HG02973 (cell line): ENCODE results near the gene NDUFS6.
"Not testable (repeated sequence)": the region's sequence is repeated elsewhere in the genome, so short reads cannot be mapped to it uniquely, and the experiment has no call there.

Experiments used
- ATAC-seq: cut with Tn5 transposase; IDR thresholded peaks from one replicate; pipeline ENCODE4 v1.9.1; 2021; ENCODE audit warnings: moderate library complexity; ENCODE audit not compliant: unreplicated experiment

The NDUFS6 gene

DNA sequence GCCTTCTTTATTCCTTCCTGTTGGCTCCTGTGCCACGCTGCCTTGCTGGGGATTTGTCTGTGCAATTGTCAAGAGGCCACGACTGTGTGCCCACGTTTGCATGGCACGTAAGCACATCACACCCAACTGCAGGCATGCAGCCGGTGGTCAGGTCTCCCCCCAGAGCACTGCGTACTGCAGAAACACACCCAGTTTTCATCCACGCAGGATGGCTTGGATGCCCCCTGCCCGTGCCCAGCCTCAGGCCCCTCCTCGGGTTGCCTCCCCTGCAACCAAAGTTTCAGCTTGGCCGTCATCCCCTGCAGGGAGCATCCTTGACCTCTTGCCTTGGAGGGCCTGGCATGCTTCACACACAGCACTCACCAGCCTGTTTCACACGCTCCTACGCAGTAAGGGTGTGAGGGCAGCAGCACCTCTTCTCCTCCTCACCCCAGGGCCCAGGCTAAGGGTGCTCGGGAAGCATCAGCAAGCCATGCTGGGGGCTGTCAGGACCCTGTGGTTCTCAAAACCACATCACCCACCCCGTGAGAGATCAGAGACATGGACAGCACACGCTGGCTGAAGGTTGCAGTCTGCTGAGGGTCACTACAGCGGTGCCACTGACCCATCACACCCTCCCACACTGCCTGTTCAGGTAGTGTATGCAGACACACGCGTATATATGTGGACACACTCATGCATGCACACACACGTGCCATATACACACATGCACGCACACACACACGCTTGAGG, 4.7 kb upstream of the NDUFS6 start:
- ATAC-seq: no peak

DNA sequence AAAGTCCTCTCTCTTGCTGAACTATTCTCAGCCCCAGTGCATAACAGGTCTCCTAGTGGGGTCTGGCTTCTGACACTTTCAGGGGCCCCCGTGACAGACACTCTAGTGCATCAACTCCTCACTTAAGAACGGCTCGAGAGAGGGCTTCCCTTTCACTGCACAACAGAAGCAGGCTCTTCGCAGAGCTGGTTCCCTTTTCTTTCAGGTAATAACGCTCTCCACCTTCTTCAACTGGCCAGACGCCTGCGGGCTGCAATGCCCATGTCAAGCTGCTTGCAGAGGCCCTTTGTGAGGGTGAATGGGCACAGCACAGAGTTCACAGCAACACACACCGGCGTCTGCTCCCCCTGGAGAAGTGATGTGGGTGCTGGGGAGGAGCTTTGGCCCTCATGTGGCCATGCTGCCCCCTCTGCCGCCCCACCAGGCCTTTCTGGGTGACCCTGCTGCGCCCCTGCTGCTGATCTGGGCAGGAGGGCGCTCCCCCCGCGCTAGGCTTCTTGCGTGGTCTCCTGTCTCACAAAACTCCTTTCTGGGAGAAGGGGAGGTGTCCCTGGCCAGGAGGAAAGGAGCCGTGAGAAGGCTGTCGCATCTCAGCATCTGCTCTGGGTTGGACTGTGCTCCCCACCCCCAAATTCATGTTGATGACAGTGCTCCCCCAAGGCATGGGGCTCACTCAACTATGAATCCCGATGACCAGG, 4.0 kb upstream of the NDUFS6 start:
- ATAC-seq: no peak

GRCh38 chr5:1797855-1798254, 3.4 kb upstream of the NDUFS6 start:
- ATAC-seq: no peak

- not testable (repeated sequence) for ATAC-seq
These were observed 2.6 kb upstream of the NDUFS6 start for GRCh38 chr5:1798589-1798988.

DNA sequence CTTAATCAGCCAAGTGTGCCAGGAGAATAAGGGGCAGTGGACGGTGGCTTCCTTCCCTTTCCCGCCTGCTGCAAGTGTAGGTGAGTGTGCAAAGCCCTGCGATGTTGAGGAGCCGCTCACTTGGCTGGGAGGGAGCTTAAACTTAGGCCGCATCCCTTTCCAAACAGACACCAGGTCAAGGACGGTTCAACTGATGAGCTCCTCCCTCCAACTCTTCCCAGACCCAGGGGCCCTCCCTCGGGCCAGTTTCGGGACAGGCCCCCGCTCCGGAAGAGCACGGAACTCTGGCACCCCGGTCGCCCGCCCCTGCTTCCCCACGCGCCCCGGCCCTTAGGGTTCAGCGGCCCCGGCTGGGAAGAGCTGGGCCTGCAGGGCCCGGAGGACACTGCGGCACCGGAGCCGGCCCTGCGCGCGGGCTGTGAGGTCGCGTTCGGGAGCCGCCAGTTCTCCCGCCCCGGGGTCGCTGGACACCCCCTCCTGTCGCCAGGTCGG, 2.1 kb upstream of the NDUFS6 start:
- ATAC-seq: peak; percentile 16

- peak; percentile 31 for ATAC-seq
These were observed 1.4 kb upstream of the NDUFS6 start, which contains the start of gene MRPL36 for GRCh38 chr5:1799602-1800471. MRPL36 (minus strand) TSS chr5:1799837; CDS start chr5:1798935, 902 bp downstream.

DNA sequence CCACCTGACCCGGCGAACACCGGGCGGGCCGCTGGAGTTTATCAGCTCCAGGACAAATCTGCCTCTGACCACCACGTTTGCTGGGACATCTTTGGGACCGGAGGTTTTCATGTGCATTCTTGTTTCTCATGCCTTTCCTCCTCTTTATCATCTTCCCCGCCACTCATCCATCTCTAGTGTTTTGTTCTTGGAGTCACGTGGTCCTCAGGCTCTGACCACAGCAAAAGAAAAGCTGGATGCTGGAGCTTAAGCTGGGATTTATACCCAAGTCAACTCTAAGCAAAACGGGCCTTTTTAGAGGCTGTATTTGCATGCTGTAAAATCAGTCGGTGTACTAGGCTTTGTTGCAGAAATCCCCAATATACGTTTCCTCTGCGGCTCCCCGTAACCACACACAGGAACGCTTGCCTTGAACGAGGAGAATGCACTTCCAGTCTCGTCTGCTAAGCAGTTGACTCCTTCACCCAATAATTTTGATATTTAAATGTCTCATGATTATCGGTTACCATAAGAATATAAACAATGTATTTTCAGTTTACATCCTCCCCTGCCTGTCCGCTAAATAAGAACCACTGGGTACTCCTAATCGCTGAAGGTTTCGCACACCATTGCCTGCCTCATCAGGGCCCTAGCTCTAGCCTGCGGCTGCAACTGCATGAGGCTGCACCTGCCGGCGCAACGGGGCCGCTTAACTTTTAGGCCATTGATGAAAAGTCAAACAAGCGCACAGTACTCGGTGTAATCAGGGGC, 560 bp upstream of the NDUFS6 start:
- peak; percentile 38 for ATAC-seq

- no peak for ATAC-seq
These were observed 724 bp downstream of the NDUFS6 start for GRCh38 chr5:1801967-1802295.

GRCh38 chr5:1803192-1803591, 2.0 kb downstream of the NDUFS6 start:
- no peak for ATAC-seq

DNA sequence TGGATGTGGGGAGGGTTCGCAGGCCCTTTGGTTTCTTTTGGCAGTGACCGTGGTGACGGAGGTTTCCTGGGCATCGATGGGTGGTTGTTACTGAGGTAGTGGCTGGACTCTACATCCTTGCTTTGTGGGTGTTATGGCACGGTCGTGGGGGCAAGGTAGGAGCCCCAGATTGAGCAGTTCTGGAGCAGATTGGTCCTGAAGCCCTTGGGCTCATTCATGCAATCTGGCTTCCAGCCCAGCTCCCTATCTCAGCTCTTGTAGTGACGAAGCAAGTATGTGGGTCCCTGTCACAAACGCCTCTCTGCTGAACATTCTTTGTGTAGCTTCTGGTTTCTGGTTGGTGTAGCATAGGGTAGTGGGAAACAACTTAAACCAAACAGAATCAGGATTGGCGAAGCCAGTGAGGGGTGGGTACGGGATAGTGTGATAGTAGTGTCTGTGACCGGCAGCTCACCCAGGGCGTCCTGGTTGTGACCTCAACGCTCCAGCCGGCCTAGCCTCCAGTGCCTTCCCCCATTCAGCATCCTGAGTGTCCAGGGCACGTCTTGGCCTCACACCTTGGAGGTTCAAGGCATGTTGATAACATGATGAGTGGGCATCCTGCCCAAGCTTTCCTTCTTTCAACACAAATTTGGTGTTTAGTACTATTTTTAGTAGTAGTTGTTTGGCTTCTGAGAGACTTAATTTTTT, 2.9 kb downstream of the NDUFS6 start:
- ATAC-seq: no peak

DNA sequence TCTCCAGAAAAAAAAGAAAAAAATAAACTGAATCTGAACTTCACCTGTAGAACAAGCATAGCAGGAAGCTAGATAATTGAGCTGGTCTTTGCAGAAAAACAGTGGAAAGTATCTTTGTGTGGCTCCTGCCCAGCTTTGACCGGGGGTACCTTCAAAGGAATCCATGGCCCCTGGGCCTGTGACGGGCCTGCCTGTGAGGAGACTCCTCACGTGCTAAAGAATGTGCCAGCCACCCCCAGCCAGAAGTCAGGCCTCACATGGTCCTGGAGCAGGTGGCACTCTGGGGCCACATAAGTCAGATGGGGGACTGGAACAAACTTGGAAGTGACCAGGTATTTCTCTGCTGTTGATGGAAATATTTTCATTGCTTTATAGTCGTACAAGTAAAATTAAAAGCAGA, 4.1 kb downstream of the NDUFS6 start:
- ATAC-seq: no peak

DNA sequence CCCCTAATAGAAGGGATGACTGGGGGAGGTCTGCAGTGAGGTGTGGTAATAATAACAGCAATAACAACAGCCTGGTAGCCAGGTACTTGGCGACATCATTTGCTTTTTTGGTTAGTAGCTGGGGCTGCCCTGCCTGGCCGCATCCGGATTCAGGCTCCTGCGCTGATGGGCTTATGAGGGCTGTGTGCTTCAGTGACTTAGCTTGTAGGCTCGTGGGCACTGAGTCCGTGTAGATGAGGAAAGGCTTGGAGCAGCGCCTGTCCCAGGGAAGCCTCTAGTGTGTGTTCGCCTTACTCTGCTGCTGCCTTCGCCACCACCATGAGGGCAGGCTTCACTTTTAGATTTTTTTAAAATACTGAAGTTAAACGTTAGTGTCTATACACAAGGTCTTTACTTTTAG, 4.5 kb downstream of the NDUFS6 start:
- ATAC-seq: no peak

DNA sequence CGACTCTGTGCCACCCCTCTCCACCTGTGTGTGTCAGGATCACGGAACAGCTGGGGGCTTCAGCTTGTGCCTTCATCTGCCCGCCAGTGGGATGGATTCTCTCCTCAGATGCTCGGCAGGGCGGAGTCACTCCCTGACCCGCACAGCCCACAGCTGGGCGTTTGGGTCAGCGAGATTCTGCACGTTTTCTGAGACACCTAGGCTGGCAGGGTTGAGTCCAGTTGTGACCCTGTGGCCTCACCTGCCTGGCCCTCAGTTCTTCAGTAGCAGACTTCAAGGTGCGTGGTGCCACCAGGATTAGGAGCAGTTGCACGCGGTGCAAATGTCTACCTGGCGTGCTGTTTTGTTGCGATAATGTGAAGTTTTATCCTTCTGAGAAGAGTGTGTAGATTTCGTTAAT, 5.0 kb downstream of the NDUFS6 start:
- ATAC-seq: no peak

DNA sequence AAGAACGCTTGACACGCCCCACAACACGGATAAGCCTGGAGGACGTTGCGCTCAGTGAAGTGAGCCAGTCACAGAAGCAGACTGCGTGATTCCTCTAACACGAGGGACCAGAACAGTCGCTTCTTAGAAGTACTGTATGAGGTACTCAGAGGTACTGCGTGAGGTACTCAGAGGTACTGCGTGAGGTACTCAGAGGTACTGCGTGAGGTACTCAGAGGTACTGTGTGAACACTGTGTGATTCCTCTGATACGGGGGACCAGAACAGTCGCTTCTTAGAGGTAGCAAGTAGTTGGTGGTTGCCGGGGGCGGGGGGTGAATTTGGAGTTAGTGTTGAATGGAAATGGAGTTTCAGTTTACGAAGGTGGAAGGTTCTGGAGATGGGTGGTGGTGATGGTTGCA, 5.8 kb downstream of the NDUFS6 start:
- no peak for ATAC-seq

GRCh38 chr5:1807451-1808185, 6.4 kb downstream of the NDUFS6 start:
- no peak for ATAC-seq

- ATAC-seq: no peak
These were observed 7.2 kb downstream of the NDUFS6 start for GRCh38 chr5:1808439-1808838.

- no peak for ATAC-seq
These were observed 8.3 kb downstream of the NDUFS6 start for GRCh38 chr5:1809416-1810035.

GRCh38 chr5:1810581-1811101, 9.4 kb downstream of the NDUFS6 start:
- no peak for ATAC-seq
